ENCODE measurements around the gene NHS.
"Not testable (repeated sequence)": the region's sequence is repeated elsewhere in the genome, so short reads cannot be mapped to it uniquely, and the experiment has no call there.

Gene NHS

GRCh38 chrX:17409566-17410290, 34.7 kb downstream of the NHS start:
- no peak for DNase-seq

- DNase-seq: no peak
Observed at GRCh38 chrX:17410651-17411050, 35.7 kb downstream of the NHS start.

GRCh38 chrX:17411205-17411604, 36.2 kb downstream of the NHS start:
- DNase-seq: no peak

- DNase-seq: no peak
Observed at GRCh38 chrX:17412692-17413091, 37.7 kb downstream of the NHS start.

GRCh38 chrX:17413228-17413627, 38.2 kb downstream of the NHS start:
- peak; percentile 77 for DNase-seq

DNA sequence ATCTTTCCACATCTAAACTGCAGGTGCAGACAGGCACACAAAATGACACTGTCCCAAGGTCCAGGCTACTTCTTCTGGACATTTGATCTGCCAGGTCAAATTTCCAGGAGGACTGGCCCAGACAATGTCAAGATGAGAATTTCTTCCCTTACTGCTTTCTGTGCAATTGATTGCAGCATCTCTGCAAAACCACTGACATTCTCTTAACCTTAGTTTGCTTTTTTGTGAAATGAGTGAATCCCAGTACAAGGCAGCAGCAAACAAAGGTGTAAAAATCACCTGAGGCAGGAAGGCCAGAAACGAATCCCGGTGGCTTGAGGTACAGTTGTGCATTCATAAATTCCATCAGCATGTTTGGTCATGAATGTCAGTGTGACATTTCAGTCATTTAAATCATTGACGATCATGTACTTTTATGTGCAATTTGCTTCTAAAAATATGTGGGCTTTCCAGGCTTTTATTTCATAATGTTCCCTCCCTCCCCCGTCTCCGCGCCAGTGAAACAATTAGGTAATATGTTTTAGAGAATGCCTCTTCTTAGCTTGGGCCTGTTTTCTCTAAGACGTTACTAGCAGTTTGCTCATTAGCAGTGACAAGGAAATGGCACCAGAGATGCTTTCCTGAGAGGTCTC, 39.1 kb downstream of the NHS start:
- DNase-seq: peak; percentile 0

DNA sequence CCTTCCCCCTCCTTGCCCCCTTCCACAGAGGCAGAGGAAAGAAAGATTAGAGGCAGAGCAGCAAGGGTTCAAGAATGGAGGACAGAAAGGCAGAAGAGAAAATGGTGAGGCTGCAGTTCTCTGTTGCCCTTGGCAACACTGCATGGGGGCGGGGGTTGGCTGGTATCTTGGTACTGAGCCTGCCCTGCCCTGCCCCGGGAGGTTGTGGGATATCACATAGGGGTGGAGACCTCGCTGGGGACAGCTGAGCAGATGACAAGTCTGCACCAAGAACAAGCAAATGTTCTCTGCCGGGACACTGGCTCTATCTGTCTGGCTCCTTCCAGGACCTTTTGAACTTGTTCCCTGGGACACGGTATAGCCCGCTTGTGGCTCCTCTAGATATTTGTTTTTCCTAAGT, 39.8 kb downstream of the NHS start:
- peak; percentile 1 for DNase-seq

DNA sequence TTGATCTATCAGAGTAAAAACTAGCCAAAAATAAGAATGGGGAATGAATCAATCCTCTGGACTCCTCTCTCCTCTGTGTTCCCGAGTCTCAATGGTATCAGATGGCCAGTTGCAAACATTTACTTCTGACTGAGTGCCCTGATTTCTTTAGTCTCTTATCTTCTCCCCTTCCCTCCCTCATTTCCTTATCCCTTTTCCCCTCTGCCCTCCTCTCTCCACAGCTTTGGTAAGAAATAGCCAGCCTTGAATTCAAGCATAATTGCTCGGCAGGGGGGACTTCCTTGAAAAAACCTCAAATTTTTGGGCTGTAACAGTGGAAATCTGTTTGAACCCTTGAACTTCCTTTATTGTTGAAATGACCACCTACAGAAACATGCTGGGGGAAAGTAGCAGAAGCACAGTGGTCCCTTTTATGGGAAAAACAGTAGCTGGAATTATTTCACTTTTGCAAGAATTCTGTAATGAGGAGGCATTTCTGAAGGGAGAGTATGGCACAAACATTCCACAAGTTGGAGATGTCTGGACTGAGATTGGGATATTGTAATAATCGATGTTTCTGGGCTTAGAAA, 40.3 kb downstream of the NHS start:
- no peak for DNase-seq

GRCh38 chrX:17417372-17417771, 42.4 kb downstream of the NHS start:
- no peak for DNase-seq

- DNase-seq: no peak
Observed at GRCh38 chrX:17425136-17425535, 50.1 kb downstream of the NHS start.

DNA sequence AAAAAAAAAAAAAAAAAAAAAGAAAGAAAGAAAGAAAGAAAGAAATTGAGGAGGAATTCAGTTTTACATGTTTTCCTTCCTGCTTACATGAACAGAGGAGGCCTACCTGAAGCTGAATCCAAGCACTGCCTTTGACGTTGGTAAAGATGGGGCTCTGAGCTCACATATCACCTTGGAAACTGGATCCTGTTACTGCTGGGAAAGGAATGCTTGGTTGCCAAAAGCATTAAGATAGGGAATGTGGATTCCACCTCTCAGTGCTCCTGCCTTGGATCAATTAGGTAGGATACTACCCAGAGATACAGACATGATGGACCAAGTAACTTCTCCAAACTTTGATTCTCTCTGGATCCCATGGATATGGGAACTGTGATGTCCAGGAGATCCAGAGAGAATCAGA, 50.6 kb downstream of the NHS start:
- DNase-seq: no peak

DNA sequence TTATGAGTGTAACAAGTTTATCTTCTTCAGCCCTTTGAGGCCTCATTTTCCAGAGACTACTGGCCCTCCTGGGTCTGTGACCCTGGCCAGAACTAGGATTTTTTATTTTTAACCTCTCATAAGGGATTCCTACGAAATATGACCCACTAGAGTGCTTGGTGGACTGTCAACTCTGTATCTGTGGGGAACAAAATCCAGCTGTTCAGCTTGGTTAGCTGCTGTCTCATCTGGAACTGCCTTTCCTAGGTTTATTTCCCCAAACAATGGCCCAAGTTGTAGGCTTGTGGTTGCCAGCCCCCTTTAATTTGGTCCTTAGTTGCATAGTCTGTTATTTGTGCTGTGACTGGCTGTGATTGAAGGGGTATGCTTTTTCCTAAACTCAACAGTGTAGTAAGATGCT, 56.2 kb downstream of the NHS start:
- no peak for DNase-seq

- no peak for DNase-seq
Observed at GRCh38 chrX:17432158-17432557, 57.2 kb downstream of the NHS start.

DNA sequence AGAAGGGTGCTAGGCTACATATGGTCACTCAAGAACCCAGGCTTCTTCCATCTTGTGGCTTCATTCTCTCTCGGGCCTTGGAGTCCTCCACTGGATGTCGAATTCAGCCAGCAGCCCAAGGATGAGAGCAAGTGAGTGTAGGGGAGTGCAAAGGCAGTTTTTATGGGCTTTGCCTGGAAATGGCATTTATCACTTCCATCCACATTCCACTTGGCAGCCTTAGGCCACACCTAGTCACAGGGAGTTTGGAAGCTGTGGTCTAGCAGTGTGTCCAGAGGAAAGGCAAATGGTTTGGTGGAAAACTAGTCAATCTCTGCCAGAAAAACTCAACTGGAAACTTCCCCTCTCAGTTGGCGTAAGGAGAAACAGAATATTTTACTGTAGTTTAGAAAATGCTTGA, 59.0 kb downstream of the NHS start:
- no peak for DNase-seq

- DNase-seq: no peak
Observed at GRCh38 chrX:17435476-17435875, 60.5 kb downstream of the NHS start.

DNA sequence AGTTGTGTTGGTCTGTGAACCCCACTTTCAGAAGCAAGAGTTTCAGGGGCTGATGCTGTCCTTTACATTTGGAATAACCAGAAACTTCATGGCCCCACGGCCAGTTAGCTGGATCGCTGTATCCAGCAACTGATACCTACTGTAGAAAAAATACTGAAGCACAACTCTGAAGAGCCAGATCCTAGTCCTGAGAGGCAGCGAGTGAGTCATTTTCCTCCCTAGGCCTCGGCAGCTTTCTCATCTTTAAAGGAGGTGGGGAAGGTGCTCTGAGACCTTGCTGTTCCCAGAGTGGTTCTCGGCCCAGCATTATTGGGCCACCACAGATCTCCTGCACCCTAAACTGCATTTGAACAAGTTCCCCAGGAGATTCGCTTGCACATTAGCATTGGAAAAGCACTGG, 63.2 kb downstream of the NHS start:
- no peak for DNase-seq

- DNase-seq: no peak
Observed at GRCh38 chrX:17440258-17440657, 65.3 kb downstream of the NHS start.

GRCh38 chrX:17440836-17441235, 65.8 kb downstream of the NHS start:
- no peak for DNase-seq

- DNase-seq: no peak
Observed at GRCh38 chrX:17441965-17442364, 67.0 kb downstream of the NHS start.

- DNase-seq: no peak
Observed at GRCh38 chrX:17442898-17443297, 67.9 kb downstream of the NHS start.

GRCh38 chrX:17443556-17443955, 68.6 kb downstream of the NHS start:
- no peak for DNase-seq

DNA sequence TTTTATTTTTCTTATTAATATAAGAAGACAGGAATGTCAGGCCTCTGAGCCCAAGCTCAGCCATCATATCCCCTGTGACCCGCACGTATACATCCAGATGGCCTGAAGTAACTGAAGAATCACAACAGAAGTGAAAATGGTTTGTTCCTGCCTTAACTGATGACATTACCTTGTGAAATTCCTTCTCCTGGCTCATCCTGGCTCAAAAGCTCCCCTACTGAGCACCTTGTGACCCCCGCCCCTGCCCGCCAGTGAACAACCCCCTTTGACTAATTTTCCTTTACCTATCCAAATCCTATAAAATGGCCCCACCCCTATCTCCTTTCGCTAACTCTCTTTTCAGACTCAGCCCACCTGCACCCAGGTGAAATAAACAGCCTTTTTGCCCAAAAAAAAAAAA, 71.3 kb downstream of the NHS start:
- DNase-seq: not testable (repeated sequence)

DNA sequence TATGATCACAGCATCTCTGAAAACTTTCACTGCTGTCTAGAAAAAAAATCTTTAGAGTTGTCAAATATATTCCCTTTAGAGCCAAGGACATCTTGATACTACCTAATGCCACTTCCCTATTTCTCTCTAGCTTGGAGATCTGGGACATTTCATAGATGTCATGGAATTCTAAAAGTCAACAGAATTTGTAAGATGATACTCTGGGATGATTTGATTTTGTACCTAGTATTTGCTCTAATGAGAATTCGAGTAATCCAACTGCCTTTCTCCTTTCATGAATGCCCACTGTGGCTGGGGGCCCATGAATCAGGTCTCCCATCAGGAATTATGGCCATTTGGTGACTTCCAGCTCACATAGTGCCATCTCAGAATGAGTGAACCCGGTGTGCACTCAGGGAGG, 73.2 kb downstream of the NHS start:
- no peak for DNase-seq

GRCh38 chrX:17449866-17450265, 74.9 kb downstream of the NHS start:
- DNase-seq: no peak

DNA sequence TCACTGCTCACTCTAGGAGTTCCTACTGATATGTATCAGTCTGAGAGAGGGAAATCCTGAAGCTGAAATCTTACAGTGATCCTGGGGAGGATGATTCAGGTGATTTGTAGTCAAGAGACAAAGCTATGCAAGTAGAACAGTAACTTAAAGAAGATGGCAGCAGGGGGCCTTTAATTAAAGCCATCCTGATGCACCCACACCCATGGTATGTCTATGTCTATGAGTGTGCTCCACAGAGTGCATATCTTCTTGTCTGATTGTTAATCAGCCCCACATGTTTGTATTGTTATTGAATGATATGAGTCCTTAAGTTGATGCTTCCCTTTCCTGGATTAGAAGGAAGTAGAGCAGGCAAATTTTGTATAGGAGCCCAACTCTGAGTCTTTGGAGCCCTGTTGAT, 78.8 kb downstream of the NHS start:
- no peak for DNase-seq
